Endodermal cell (in vitro differentiated cells): ENCODE data around the gene RRH. TPM values are rescaled to one million over a fixed set of nuclear protein-coding genes. Genes with fewer than 3 reads are reported as not detected.

ENCODE experiments used
- DNase-seq: peaks from one replicate; pipeline ENCODE4 v3.0.0-alpha.2; 2017
- H3K27ac ChIP-seq: 2 replicates; pipeline ENCODE4 v1.5.1; 2013; ENCODE audit warnings: mild to moderate bottlenecking, low read depth, low read length, moderate library complexity
- H3K27me3 ChIP-seq: 2 replicates; pipeline ENCODE4 v1.6.1; 2013; ENCODE audit warnings: mild to moderate bottlenecking, low read length, moderate library complexity; ENCODE audit not compliant: insufficient read depth, control insufficient read depth, poor library complexity, severe bottlenecking
- H3K36me3 ChIP-seq: 2 replicates; pipeline ENCODE4 v1.7.0; 2013; ENCODE audit warnings: mild to moderate bottlenecking, low read length, moderate library complexity; ENCODE audit not compliant: control insufficient read depth, insufficient read depth
- H3K4me1 ChIP-seq: one replicate; pipeline ENCODE4 v1.7.0; 2013; ENCODE audit warnings: low read length; ENCODE audit not compliant: control insufficient read depth, insufficient read depth
- H3K4me3 ChIP-seq: 2 replicates; pipeline ENCODE4 v1.5.1; 2013; ENCODE audit warnings: mild to moderate bottlenecking, low read length, moderate library complexity
- H3K9ac ChIP-seq: 2 replicates; pipeline ENCODE4 v1.6.1; 2013; ENCODE audit warnings: mild to moderate bottlenecking, low read length, moderate library complexity; ENCODE audit not compliant: poor library complexity, severe bottlenecking; ENCODE audit errors: extremely low read depth
- H3K9me3 ChIP-seq: 2 replicates; pipeline ENCODE4 v1.6.1; 2013; ENCODE audit warnings: mild to moderate bottlenecking, low read length, moderate library complexity; ENCODE audit not compliant: control insufficient read depth
- H3K27ac Mint-ChIP-seq: 2 replicates; pipeline ENCODE4 v1.8.0; 2020; ENCODE audit warnings: mixed read lengths
- H3K27me3 Mint-ChIP-seq: 2 replicates; pipeline ENCODE4 v1.8.0; 2021; ENCODE audit warnings: mild to moderate bottlenecking, mixed read lengths; ENCODE audit not compliant: insufficient read depth
- H3K36me3 Mint-ChIP-seq: 2 replicates; pipeline ENCODE4 v1.8.0; 2020; ENCODE audit warnings: low read depth, mixed read lengths
- H3K4me1 Mint-ChIP-seq: 2 replicates; pipeline ENCODE4 v1.8.0; 2020; ENCODE audit warnings: mixed read lengths
- H3K4me3 Mint-ChIP-seq: 2 replicates; pipeline ENCODE4 v1.8.0; 2020; ENCODE audit warnings: mild to moderate bottlenecking, moderate library complexity, mixed read lengths
- H3K9me3 Mint-ChIP-seq: 2 replicates; pipeline ENCODE4 v1.8.0; 2020; ENCODE audit warnings: mild to moderate bottlenecking, mixed read lengths
- WGBS, 2 experiments: methylation state at CpG; one replicate each; pipeline versions ENCODE4 v1.1.5 to v1.1.7; 2013; ENCODE audit warnings: missing lambda C conversion rate in 2 of 2, mixed read lengths in 1 of 2; ENCODE audit not compliant: insufficient coverage in 1 of 2, insufficient read length in 1 of 2; 5-methylcytosine and 5-hydroxymethylcytosine counted together
- total RNA-seq, 2 donors: library from RNA; stranded (reverse); fragmentation: NEBNext Ultra II Directional in 1 of 2; extraction: Animal tissue kit (Norgen Biotek cat#: 25700) in 1 of 2; gene quantifications; 2 replicates in 1 of 2; 3 replicates in 1 of 2; pipeline ENCODE4 v1.2.1, GENCODE V29; 2021
- TF ChIP-seq, protein P1 (sequence below): fragments of 200-600 bp; sonication (generic); conservative IDR thresholded peaks from 2 replicates; pipeline ENCODE4 v1.5.0; 2021; ENCODE audit warnings: antibody characterized with exemption, mild to moderate bottlenecking

RRH gene
- total RNA-seq, 2 donors from 2014 or later: 0.18 TPM; not detected in 1

- TF ChIP-seq, protein P1, sequence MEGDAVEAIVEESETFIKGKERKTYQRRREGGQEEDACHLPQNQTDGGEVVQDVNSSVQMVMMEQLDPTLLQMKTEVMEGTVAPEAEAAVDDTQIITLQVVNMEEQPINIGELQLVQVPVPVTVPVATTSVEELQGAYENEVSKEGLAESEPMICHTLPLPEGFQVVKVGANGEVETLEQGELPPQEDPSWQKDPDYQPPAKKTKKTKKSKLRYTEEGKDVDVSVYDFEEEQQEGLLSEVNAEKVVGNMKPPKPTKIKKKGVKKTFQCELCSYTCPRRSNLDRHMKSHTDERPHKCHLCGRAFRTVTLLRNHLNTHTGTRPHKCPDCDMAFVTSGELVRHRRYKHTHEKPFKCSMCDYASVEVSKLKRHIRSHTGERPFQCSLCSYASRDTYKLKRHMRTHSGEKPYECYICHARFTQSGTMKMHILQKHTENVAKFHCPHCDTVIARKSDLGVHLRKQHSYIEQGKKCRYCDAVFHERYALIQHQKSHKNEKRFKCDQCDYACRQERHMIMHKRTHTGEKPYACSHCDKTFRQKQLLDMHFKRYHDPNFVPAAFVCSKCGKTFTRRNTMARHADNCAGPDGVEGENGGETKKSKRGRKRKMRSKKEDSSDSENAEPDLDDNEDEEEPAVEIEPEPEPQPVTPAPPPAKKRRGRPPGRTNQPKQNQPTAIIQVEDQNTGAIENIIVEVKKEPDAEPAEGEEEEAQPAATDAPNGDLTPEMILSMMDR: no peak
- peaks cover 81% of the 10 kb centered on the region for H3K36me3 ChIP-seq
- H3K4me1 ChIP-seq: no peaks in the 10 kb centered on the region
- Mint-ChIP-seq H3K27ac (no peak overlapping the region), H3K9me3 (no peaks in the 10 kb centered on the region), H3K27me3 (no peaks in the 10 kb centered on the region), H3K4me3 (no peak overlapping the region), H3K36me3 (peaks cover 68% of the 10 kb centered on the region), H3K4me1 (peaks cover 27% of the 10 kb centered on the region)
- no peaks in the 10 kb centered on the region for H3K27me3 ChIP-seq
- no peak overlapping the region for H3K4me3 ChIP-seq
- H3K9ac ChIP-seq: no peak overlapping the region
- WGBS, 2 experiments: 90% methylated on average over 2 of the region's 2 CpGs
- no peak overlapping the region for H3K27ac ChIP-seq
- H3K9me3 ChIP-seq: no peaks in the 10 kb centered on the region
- no peak for DNase-seq
Measured at GRCh38 chr4:109820563-109820962, 7.2 kb upstream of the RRH start.

GRCh38 chr4:109821185-109821584, 6.6 kb upstream of the RRH start:
- Histone ChIP-seq H3K4me3 (no peak overlapping the region), H3K9ac (no peak overlapping the region), H3K36me3 (peaks cover 84% of the 10 kb centered on the region), H3K9me3 (no peaks in the 10 kb centered on the region), H3K4me1 (no peaks in the 10 kb centered on the region), H3K27ac (no peak overlapping the region), H3K27me3 (no peaks in the 10 kb centered on the region)
- Mint-ChIP-seq H3K27ac (no peak overlapping the region), H3K9me3 (no peaks in the 10 kb centered on the region), H3K36me3 (peaks cover 70% of the 10 kb centered on the region), H3K4me1 (peaks cover 27% of the 10 kb centered on the region), H3K4me3 (no peak overlapping the region), H3K27me3 (no peaks in the 10 kb centered on the region)
- 38% methylated on average over 1 of the region's 2 CpGs; no CpG with 5 or more reads in 1 of the 2 experiments for WGBS, 2 experiments
- DNase-seq: no peak
- TF ChIP-seq, protein P1: no peak

- Histone ChIP-seq H3K4me1 (no peaks in the 10 kb centered on the region), H3K27ac (no peak overlapping the region), H3K27me3 (no peaks in the 10 kb centered on the region), H3K9me3 (no peaks in the 10 kb centered on the region), H3K4me3 (peak overlapping the region; percentile 41), H3K36me3 (peaks cover 53% of the 10 kb centered on the region), H3K9ac (no peak overlapping the region)
- no peaks in the 10 kb centered on the region for H3K27me3 Mint-ChIP-seq
- no peaks in the 10 kb centered on the region for H3K9me3 Mint-ChIP-seq
- no peak overlapping the region for H3K4me3 Mint-ChIP-seq
- H3K4me1 Mint-ChIP-seq: peaks cover 15% of the 10 kb centered on the region
- H3K27ac Mint-ChIP-seq: no peak overlapping the region
- no peak for DNase-seq
- H3K36me3 Mint-ChIP-seq: peaks cover 26% of the 10 kb centered on the region
- TF ChIP-seq, protein P1: peak; percentile 75
Measured at GRCh38 chr4:109826719-109827118, 1.1 kb upstream of the RRH start.
